GM12891 (cell line): ENCODE measurements around the gene DIP2C.

Experiments
- DNase-seq: peaks from one replicate; pipeline ENCODE4 v3.0.0; 2011; ENCODE audit warnings: low spot score; ENCODE audit not compliant: insufficient read length
- FAIRE-seq: peaks from 2 replicates; lab custom pipeline; 2011; peaks lifted over from hg19 to GRCh38; lab: Jason Lieb, UNC
- PAX5 ChIP-seq: IDR thresholded peaks from 2 replicates; pipeline ENCODE4 v1.6.1; 2011; ENCODE audit warnings: low read length, moderate library complexity, mild to moderate bottlenecking; ENCODE audit not compliant: insufficient read depth, severe bottlenecking
- POLR2A ChIP-seq: IDR thresholded peaks from 2 replicates; pipeline ENCODE4 v1.6.1; 2011; ENCODE audit warnings: low read depth, low read length, control low read depth
- POLR2AphosphoS5 ChIP-seq: IDR thresholded peaks from 2 replicates; pipeline ENCODE4 v1.6.1; 2011; ENCODE audit warnings: low read depth, low read length, control low read depth
- POU2F2 ChIP-seq: IDR thresholded peaks from 2 replicates; pipeline ENCODE4 v1.6.1; 2011; ENCODE audit warnings: low read depth, mild to moderate bottlenecking, control low read depth, low read length, moderate library complexity
- SPI1 ChIP-seq: IDR thresholded peaks from 2 replicates; pipeline ENCODE4 v1.6.1; 2011; ENCODE audit warnings: low read depth, low read length, control low read depth
- TAF1 ChIP-seq: IDR thresholded peaks from 2 replicates; pipeline ENCODE4 v1.6.1; 2011; ENCODE audit warnings: low read depth, low read length, control low read depth

DIP2C gene

GRCh38 chr10:623014-623413 lies 66.5 kb downstream of the DIP2C start:
- DNase-seq, result no peak
- FAIRE-seq, result no peak
- TF ChIP-seq PAX5, result no peak
- no peak for TF ChIP-seq TAF1
- no peak for TF ChIP-seq SPI1
- no peak for TF ChIP-seq POLR2A
- TF ChIP-seq POLR2AphosphoS5, result no peak
- TF ChIP-seq POU2F2, result no peak

GRCh38 chr10:621981-622740 lies 67.3 kb downstream of the DIP2C start:
- peak; percentile 16 for FAIRE-seq
- TF ChIP-seq POLR2A, result no peak
- no peak for TF ChIP-seq TAF1
- TF ChIP-seq POLR2AphosphoS5, result no peak
- no peak for TF ChIP-seq PAX5
- no peak for TF ChIP-seq POU2F2
- no peak for TF ChIP-seq SPI1

GRCh38 chr10:621513-621912 lies 68.0 kb downstream of the DIP2C start:
- DNase-seq (no peak), FAIRE-seq (no peak)
- TF ChIP-seq PAX5 (no peak), TAF1 (no peak), POLR2A (no peak), POLR2AphosphoS5 (no peak), SPI1 (no peak), POU2F2 (no peak)

More at GRCh38 chr10:621981-622740, 67.3 kb downstream of the DIP2C start:
- no peak for DNase-seq

GRCh38 chr10:620971-621370 lies 68.5 kb downstream of the DIP2C start:
- no peak for DNase-seq
- TF ChIP-seq POLR2AphosphoS5 (no peak), POLR2A (no peak), PAX5 (no peak), SPI1 (no peak)
- peak; percentile 54 for FAIRE-seq

- TF ChIP-seq POLR2A, result no peak
- TF ChIP-seq SPI1, result peak; percentile 92
- no peak for DNase-seq
- no peak for FAIRE-seq
Observed at GRCh38 chr10:620417-620816, 69.1 kb downstream of the DIP2C start.

GRCh38 chr10:619710-620109 lies 69.8 kb downstream of the DIP2C start:
- no peak for FAIRE-seq

GRCh38 chr10:618229-618989 lies 71.1 kb downstream of the DIP2C start:
- DNase-seq (no peak), FAIRE-seq (no peak)
- TF ChIP-seq SPI1, result no peak
- no peak for TF ChIP-seq TAF1
- no peak for TF ChIP-seq POLR2AphosphoS5
- TF ChIP-seq POLR2A, result no peak
- no peak for TF ChIP-seq PAX5
- TF ChIP-seq POU2F2, result no peak

More at GRCh38 chr10:619710-620109, 69.8 kb downstream of the DIP2C start:
- TF ChIP-seq POLR2AphosphoS5, result no peak
- TF ChIP-seq PAX5, result no peak
- no peak for TF ChIP-seq POLR2A
- no peak for DNase-seq

GRCh38 chr10:617471-617870 lies 72.0 kb downstream of the DIP2C start:
- FAIRE-seq (no peak), DNase-seq (no peak)
- TF ChIP-seq POU2F2, result no peak
- no peak for TF ChIP-seq PAX5
- no peak for TF ChIP-seq TAF1
- TF ChIP-seq POLR2A, result no peak
- TF ChIP-seq POLR2AphosphoS5, result no peak
- no peak for TF ChIP-seq SPI1

- FAIRE-seq (no peak), DNase-seq (no peak)
- TF ChIP-seq PAX5 (no peak), SPI1 (no peak), POLR2A (no peak), POLR2AphosphoS5 (no peak), TAF1 (no peak), POU2F2 (no peak)
Observed at GRCh38 chr10:615583-616152, 73.8 kb downstream of the DIP2C start.
